Rectal smooth muscle tissue (tissue), 1 donor: ENCODE data around the gene NODAL.
"Not testable (repeated sequence)": the region's sequence is repeated elsewhere in the genome, so short reads cannot be mapped to it uniquely, and the experiment has no call there.

Experiments used
- H3K27ac ChIP-seq: one replicate; pipeline ENCODE4 v1.7.0; 2013; ENCODE audit warnings: low read depth, low read length, inconsistent platforms
- H3K27me3 ChIP-seq: one replicate; pipeline ENCODE4 v1.7.0; 2013; ENCODE audit warnings: low read length; ENCODE audit not compliant: control insufficient read depth, insufficient read depth
- H3K36me3 ChIP-seq: one replicate; pipeline ENCODE4 v1.7.0; 2013; ENCODE audit warnings: low read length; ENCODE audit not compliant: control insufficient read depth, insufficient read depth
- H3K4me1 ChIP-seq: one replicate; pipeline ENCODE4 v1.7.0; 2013; ENCODE audit warnings: low read length; ENCODE audit not compliant: control insufficient read depth, insufficient read depth
- H3K4me3 ChIP-seq: one replicate; pipeline ENCODE4 v1.7.0; 2013; ENCODE audit warnings: low read length
- H3K9ac ChIP-seq: one replicate; pipeline ENCODE4 v1.7.0; 2013; ENCODE audit warnings: low read length

The NODAL gene

DNA sequence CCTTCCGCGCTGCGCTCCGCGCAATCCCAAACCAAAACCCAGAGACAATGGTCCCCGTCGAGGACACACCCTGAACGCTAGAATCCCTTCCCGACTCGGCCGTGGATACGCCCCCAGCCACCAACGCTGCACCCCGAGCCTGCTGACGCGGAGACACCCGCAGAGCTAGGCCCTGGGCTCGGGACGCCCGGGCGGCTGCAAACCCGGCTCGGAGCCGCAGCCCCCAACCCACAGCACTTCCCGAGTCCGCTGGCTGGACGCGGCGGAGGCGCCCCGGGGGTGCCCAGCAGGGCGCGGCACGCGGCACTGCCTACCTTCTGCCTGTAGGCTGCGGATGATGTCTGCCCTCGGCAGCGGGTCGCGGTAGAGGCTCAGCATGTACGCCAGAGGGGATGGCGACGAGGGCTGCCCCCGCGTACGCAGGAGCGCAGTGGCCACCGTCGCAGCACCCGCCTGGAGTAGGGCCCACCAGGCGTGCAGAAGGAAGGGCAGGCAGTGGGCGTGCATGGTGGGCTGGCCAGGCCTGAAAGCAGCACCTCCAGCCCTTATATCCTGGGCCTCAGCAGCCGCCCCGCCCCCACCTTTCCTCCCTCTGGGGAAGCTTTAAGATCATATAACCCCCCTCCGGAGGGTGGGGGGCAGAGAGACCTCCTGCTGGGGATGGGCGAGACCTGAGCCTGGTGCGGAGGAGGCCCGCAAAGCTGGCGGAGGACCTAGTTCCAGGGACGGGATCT, at the start of gene NODAL:
Gene NODAL, minus strand, starts transcription at position 521 of the 734 bp plus-strand sequence. Its CDS starts 14 bp downstream, at position 507.
- H3K27me3 ChIP-seq = peaks cover 16% of the 10 kb centered on the region
- no peaks in the 10 kb centered on the region for H3K36me3 ChIP-seq
- no peak within 1 kb of the TSS for H3K9ac ChIP-seq
- H3K4me3 ChIP-seq = peak within 1 kb of the TSS; percentile 45
- H3K4me1 ChIP-seq = peaks cover 7% of the 10 kb centered on the region
- H3K27ac ChIP-seq = no peak within 1 kb of the TSS

DNA sequence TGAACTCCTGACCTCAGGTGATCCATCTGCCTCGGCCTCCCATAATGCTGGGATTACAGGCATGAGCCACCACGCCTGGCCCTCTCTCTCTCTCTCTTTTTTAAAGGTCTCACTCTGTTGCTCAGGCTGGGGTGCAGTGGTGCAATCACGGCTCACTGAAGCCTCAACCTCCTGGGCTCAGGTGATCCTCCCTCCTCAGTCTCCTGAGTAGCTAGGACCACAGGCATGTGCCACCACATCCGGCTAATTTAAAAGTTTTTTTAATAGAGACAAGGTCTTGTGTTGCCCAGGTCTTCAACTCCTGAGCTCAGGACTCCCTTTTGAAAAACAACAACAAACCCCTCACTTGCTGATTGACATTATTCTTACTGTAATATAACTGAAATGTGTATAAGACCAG, 48.7 kb upstream of the NODAL start:
- Histone ChIP-seq H3K4me1 (peaks cover 28% of the 10 kb centered on the region), H3K27me3 (no peaks in the 10 kb centered on the region), H3K9ac (no peak overlapping the region), H3K4me3 (no peak overlapping the region), H3K27ac (peak overlapping the region; percentile 77), H3K36me3 (no peaks in the 10 kb centered on the region)

DNA sequence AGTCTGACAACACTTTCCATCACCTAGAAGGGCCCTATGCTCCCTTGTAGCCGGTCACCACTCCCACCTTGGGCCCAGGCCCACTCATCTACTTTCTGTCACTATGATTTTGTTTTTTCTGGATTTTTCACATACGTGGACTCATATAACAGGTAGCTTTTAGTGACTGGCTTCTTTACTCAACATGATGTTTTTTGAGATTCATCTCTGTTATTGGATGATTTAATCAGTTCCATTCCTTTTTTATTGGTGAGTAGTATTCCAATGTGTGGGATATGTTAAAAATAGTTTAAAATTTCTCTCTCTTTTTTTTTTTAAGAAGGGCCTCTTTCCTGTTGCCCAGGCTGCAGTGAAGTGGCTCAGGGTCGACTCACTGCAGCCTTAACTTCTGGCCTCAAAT, 46.3 kb upstream of the NODAL start:
- Histone ChIP-seq H3K4me3 (no peak overlapping the region), H3K4me1 (peaks cover 25% of the 10 kb centered on the region), H3K27ac (no peak overlapping the region), H3K36me3 (no peaks in the 10 kb centered on the region), H3K27me3 (no peaks in the 10 kb centered on the region), H3K9ac (no peak overlapping the region)

DNA sequence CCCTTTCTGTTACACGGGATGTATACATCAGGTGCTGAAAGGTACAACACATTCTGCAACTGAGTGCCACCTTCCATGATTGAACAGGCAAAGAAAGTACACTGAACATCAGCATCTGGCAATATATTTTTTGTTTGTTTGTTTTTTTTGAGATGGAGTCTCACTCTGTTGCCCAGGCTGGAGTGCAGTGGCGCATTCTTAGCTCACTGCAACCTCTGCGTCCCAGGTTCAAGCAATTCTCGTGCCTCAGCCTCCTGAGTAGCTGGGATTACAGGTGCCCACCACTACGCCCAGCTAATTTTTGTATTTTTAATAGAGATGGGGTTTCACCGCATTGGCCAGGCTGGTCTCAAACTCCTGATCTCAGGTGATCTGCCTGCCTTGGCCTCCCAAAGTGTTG, 42.4 kb upstream of the NODAL start:
- Histone ChIP-seq H3K4me1 (peaks cover 18% of the 10 kb centered on the region), H3K27ac (peak overlapping the region; percentile 61)
- not testable (repeated sequence) for H3K36me3 ChIP-seq, H3K9ac ChIP-seq, H3K4me3 ChIP-seq, H3K27me3 ChIP-seq

DNA sequence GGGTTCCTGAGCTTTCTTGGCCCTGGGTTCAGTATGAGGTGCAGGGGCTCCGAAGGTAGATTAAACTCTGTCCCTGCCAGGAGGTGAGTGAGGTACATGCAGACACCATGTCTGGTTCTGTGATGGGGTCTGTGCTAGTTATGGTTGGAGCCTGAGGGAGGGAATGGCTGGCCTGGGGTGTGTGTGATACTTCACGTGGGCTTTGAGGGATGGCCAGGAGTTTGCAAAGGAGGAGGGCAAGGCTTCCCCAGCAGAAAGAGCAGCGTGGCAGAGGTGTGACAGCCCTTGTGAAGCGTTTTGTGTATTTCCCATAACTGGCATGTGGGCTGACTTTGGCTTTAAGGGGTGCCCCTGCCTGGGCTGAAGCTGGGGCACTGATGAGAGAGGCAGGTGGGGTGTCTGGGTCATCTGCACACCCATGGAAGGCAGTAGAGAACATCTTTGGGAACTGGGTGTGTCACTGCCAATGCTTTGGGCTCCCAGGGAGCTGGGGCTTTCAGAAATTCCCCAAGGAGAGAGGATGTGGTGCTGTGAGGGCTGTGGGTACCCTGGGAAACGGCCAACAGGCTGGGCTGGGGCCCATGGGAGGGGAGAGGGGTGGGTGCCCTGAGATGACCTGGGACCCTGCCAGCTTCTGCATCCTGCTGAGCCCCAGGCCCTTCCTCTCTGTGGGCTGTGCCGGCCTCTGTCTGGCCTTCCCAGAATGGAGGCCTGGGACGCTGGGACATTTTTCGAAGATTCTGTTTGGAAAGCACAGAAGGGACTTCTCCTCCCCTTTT, 41.7 kb upstream of the NODAL start:
- H3K4me3 ChIP-seq = no peak overlapping the region
- peaks cover 18% of the 10 kb centered on the region for H3K4me1 ChIP-seq
- no peaks in the 10 kb centered on the region for H3K27me3 ChIP-seq
- peak overlapping the region; percentile 61 for H3K27ac ChIP-seq
- no peaks in the 10 kb centered on the region for H3K36me3 ChIP-seq
- H3K9ac ChIP-seq = no peak overlapping the region

DNA sequence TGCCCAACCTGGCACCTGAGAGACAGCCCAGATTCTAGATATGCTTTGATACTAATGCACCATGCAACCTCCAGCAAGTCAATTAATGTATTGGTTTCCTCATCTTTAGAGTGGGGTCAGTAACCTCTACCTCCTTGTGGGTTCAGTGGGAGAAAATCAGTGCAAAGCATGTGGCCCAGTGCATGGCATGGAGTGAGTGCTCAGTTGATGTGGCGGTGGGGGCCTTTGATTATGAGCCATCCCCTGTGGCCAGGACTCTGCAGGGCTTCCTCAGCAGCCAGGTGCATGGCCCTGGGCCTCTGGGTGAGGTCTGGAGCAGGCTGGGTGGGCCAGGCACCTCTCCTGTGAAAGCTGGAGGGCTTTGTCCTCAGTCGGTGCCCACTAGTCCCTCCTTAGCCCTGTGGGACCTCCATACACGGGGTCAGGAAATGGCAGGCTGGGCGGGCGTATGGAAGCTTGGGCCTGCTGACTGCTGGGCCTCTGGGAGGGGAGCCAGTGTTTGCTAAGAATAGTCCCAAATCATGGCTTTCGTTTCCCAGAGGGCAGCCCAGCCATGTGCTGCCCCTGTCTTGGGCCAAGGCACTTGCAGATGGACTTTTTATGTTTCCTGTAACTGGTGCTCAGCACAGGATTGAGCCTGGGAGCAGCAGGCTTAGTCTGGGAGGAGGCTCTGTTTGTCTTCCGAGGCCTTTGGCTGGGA, 40.5 kb upstream of the NODAL start:
- Histone ChIP-seq H3K27ac (peak overlapping the region; percentile 61), H3K27me3 (no peaks in the 10 kb centered on the region), H3K36me3 (no peaks in the 10 kb centered on the region), H3K9ac (no peak overlapping the region), H3K4me3 (no peak overlapping the region), H3K4me1 (peaks cover 20% of the 10 kb centered on the region)

DNA sequence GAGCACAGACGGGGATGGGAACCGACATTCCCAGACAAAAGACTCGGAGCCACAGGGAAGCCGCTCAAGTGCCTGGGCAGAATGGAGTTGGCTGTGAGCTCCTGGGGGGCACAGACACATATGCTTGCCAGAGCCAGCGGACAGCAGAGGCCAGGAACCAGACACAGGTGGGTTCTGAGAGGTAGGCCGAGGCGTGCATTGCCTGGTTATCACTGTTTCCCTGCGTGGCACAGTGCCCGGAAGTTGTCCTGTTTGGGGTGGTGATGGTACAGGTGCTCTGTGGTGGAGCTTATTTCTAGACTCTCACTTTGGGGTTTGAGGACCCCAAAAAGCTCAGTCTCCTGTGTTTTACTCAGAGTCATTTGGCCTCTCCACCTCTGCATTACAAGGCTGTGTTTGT, 39.6 kb upstream of the NODAL start:
- peaks cover 20% of the 10 kb centered on the region for H3K4me1 ChIP-seq

DNA sequence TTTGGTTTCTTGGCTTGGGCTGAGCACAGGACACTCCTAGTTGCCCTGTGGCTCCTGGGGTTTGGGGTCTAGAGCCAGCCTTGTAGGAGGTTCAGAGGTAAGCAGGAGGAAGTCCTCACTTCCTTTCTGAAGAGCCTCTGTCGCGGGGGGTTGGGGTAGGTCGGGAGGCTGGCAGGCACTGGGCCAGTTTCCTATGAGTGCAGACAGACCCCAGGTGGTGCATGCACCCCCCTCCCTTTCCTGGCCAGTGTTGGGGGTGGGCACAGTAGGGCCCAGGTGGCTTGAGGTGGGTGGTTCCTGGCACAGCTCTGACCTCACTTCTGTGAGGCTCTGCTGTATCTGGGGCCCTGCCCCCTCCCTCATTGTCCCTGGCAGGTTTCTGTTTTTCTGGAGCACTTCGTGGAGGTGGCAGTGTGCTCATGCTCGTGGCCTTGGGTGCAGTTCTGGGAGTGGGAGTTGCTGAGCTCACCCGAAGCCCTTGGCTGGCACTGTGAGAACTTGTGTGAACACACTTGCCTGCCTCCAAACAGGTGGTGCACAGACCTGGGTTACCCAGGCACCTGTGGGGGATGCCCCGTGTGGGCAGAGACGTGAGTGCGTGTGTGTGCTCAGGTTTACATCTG, 38.9 kb upstream of the NODAL start:
- Histone ChIP-seq H3K27ac (peak overlapping the region; percentile 85), H3K4me3 (peak overlapping the region; percentile 73), H3K9ac (no peak overlapping the region), H3K4me1 (peaks cover 20% of the 10 kb centered on the region), H3K27me3 (no peaks in the 10 kb centered on the region), H3K36me3 (no peaks in the 10 kb centered on the region)

More for the DNA sequence above, 39.6 kb upstream of the NODAL start:
- no peaks in the 10 kb centered on the region for H3K27me3 ChIP-seq
- H3K27ac ChIP-seq = no peak overlapping the region
- H3K9ac ChIP-seq = no peak overlapping the region
- no peaks in the 10 kb centered on the region for H3K36me3 ChIP-seq
- no peak overlapping the region for H3K4me3 ChIP-seq

DNA sequence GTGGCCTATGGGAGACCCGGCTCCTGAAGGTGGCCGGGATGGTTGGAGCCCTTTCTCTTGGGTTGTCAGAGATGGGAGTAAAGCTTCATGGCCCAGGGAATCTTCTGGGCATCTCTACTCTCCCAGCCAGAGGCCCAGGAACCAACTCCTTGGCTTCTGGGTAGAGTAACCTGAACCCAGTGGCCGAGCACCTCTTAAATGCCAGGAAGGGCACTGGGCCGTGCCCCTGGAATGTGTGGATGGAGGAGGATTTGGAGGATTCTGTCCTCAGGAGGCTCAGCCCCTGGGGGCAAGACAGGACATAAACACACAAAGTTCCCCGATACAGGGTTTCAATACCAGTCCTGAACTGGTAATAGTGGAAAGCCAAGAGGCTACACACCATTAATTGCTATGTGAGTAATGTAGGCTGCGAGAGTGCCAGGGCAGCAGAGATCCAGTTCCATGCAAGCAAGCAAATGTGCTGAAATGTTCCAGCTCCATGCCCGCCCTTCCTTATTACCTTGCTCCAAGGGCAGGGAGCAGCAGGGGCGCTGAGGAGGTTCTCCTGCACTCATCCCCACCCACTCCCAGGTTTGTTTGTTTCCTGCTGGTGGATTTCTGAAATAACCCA, 38.3 kb upstream of the NODAL start:
- no peaks in the 10 kb centered on the region for H3K27me3 ChIP-seq
- peak overlapping the region; percentile 32 for H3K9ac ChIP-seq
- H3K4me3 ChIP-seq = peak overlapping the region; percentile 73
- H3K36me3 ChIP-seq = no peaks in the 10 kb centered on the region
- H3K27ac ChIP-seq = peak overlapping the region; percentile 85
- peaks cover 20% of the 10 kb centered on the region for H3K4me1 ChIP-seq

DNA sequence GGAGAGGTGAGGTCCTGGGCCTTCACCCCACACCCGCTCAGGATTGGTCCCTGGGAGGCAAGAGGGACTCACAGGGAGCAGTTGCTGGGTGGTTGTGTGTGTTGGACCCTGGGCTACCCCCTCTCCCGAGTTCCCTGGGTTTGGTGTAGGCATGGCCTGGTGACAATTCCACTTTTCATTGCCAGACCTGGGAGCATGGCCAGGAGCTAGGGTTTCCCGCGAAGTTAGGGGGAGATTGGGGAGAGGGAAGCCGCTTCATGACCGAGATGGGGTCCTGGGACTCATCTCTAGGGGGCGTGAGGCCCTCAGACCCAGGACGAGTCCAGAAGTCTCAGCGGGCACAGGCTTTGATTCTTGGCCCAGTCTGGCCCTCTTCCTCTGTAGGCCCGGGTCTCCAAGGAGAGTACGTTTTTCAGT, 37.7 kb upstream of the NODAL start:
- Histone ChIP-seq H3K4me1 (peaks cover 20% of the 10 kb centered on the region), H3K27ac (peak overlapping the region; percentile 85), H3K36me3 (no peaks in the 10 kb centered on the region), H3K27me3 (no peaks in the 10 kb centered on the region), H3K4me3 (peak overlapping the region; percentile 73), H3K9ac (peak overlapping the region; percentile 2)

DNA sequence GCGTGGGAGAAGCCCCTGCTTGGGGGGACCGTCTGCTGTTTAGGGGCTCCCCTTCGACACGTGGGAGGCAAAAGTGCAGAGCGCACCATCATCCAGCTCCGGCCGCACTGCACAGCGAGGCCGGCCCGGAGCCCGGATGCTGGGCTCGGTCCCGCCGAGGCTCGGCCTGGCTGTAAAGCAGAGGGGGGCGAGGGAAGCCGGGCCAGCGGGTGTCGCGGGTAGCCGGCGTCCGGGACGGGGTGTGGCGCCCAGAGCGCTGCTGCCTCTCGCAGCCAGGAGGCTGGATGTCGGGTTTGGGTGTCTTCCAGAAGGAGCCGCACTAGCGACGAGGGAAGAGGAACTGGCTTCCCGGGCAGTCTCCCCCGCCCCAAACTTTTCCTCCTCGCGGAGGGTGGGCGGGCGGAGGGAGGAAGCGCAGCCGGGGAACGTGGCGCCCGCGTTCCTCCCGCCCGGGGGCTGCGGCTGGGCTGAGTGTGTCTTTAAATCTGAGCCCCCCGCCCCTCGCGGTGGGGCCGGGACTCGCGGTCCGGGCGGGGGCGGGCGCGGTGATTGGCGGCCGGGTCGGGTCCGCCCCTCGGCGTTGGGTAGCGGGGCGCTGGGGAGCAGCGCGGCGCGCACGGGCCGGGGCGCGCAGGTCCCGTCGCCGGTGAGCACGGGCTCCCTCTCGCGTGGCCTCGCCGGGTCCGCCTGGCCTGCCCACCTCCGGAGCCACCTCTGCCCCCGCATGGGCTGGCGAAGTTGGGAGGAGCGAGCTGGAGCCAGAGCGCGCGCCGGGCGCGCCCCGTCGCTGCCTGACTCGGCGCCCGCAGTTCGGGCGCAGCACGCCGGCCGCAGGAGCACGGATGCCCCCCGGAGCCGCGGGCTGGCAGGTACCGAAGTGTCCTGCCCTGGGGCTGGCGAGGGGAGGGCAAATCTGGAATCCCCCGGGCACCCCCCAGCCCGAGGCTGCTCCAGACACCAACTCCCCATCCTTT, 37.0 kb upstream of the NODAL start, which contains the start of gene PALD1:
Gene PALD1, plus strand, starts transcription at position 577 of the 974 bp plus-strand sequence. CDS start 47,185 bp downstream, outside the sequence.
- Histone ChIP-seq H3K36me3 (no peaks in the 10 kb centered on the region), H3K9ac (peak within 1 kb of the TSS; percentile 32), H3K27ac (peak within 1 kb of the TSS; percentile 85), H3K4me1 (peaks cover 20% of the 10 kb centered on the region), H3K4me3 (peak within 1 kb of the TSS; percentile 73), H3K27me3 (no peaks in the 10 kb centered on the region)
